Testis (tissue), 2 donors: Measurements from ENCODE around the gene PRSS27.
"Not testable (repeated sequence)": the region's sequence is repeated elsewhere in the genome, so short reads cannot be mapped to it uniquely, and the experiment has no call there.

Source experiments
- CTCF ChIP-seq, 3 experiments: fragments of 450-650 bp in 2 of 3; fragments of 200-600 bp in 1 of 3; sonication (generic) in 1 of 3; IDR thresholded peaks; one replicate each; pipeline ENCODE4 v1.5.1; 2016 to 2019; ENCODE audit warnings: antibody characterized with exemption in 3 of 3, mild to moderate bottlenecking in 2 of 3, moderate library complexity in 1 of 3
- POLR2A ChIP-seq: fragments of 450-650 bp; IDR thresholded peaks from one replicate; pipeline ENCODE4 v1.6.1; 2017; ENCODE audit warnings: antibody characterized with exemption, mild to moderate bottlenecking, moderate library complexity

- TF ChIP-seq CTCF (IDR thresholded peaks at IDR 0.05); POLR2A: not testable (repeated sequence)
Observed at GRCh38 chr16:2666671-2667070, 53.4 kb downstream of the PRSS27 start.
